Activated CD4-positive, CD25-positive, alpha-beta regulatory T cell treated with anti-CD3 and anti-CD28 coated beads, Interleukin-2, amount 50 U/mL, for 72 hours (primary cell): ENCODE data around the gene SLC39A11.
"Not testable (repeated sequence)": the region's sequence is repeated elsewhere in the genome, so short reads cannot be mapped to it uniquely, and the experiment has no call there.

ENCODE experiments used
- DNase-seq: peaks from one replicate; pipeline ENCODE4 v3.0.0; 2021

Gene SLC39A11

GRCh38 chr17:73092523-73093135 lies at the start of gene SLC39A11:
Gene SLC39A11, minus strand, starts transcription at chr17:73092688. Its CDS starts 3,924 bp downstream, at chr17:73088764.
- peak; percentile 87 for DNase-seq

GRCh38 chr17:73141411-73141810 lies 48.9 kb upstream of the SLC39A11 start:
- DNase-seq = no peak

GRCh38 chr17:73140566-73140965 lies 48.1 kb upstream of the SLC39A11 start:
- no peak for DNase-seq

GRCh38 chr17:73139296-73139695 lies 46.8 kb upstream of the SLC39A11 start:
- DNase-seq = no peak

GRCh38 chr17:73138541-73139138 lies 46.2 kb upstream of the SLC39A11 start:
- no peak for DNase-seq

- no peak for DNase-seq
These were observed 44.9 kb upstream of the SLC39A11 start for GRCh38 chr17:73137376-73137775.

- no peak for DNase-seq
These were observed 43.3 kb upstream of the SLC39A11 start for GRCh38 chr17:73135766-73136165.

- no peak for DNase-seq
These were observed 41.6 kb upstream of the SLC39A11 start for GRCh38 chr17:73133911-73134649.

GRCh38 chr17:73132085-73132492 lies 39.6 kb upstream of the SLC39A11 start:
- DNase-seq = no peak

GRCh38 chr17:73131439-73131838 lies 39.0 kb upstream of the SLC39A11 start:
- DNase-seq = not testable (repeated sequence)

GRCh38 chr17:73130977-73131376 lies 38.5 kb upstream of the SLC39A11 start:
- no peak for DNase-seq

GRCh38 chr17:73128496-73128895 lies 36.0 kb upstream of the SLC39A11 start:
- no peak for DNase-seq

GRCh38 chr17:73126716-73127473 lies 34.4 kb upstream of the SLC39A11 start:
- no peak for DNase-seq

GRCh38 chr17:73123606-73124320 lies 31.3 kb upstream of the SLC39A11 start:
- DNase-seq = no peak

- no peak for DNase-seq
These were observed 30.6 kb upstream of the SLC39A11 start for GRCh38 chr17:73122953-73123605.

GRCh38 chr17:73121506-73121905 lies 29.0 kb upstream of the SLC39A11 start:
- DNase-seq = no peak

- DNase-seq = no peak
These were observed 27.1 kb upstream of the SLC39A11 start for GRCh38 chr17:73119631-73120030.

- no peak for DNase-seq
These were observed 26.5 kb upstream of the SLC39A11 start for GRCh38 chr17:73118951-73119391.

GRCh38 chr17:73118139-73118538 lies 25.7 kb upstream of the SLC39A11 start:
- DNase-seq = no peak

- DNase-seq = no peak
These were observed 19.8 kb upstream of the SLC39A11 start for GRCh38 chr17:73112246-73112645.

GRCh38 chr17:73111386-73111785 lies 18.9 kb upstream of the SLC39A11 start:
- no peak for DNase-seq

- DNase-seq = no peak
These were observed 14.7 kb upstream of the SLC39A11 start for GRCh38 chr17:73107191-73107590.
